ENCODE results near the gene SRGAP3. TPM values are rescaled to one million over a fixed set of nuclear protein-coding genes. Genes with fewer than 3 reads are reported as not detected.

The SRGAP3 gene
- total and polyA plus RNA-seq, 10 of the 15 experiments (the other 5 are each of a cell fraction or from before 2014, with no cell fraction given): 0.32 to 1.7 (median 0.99) TPM

DNA sequence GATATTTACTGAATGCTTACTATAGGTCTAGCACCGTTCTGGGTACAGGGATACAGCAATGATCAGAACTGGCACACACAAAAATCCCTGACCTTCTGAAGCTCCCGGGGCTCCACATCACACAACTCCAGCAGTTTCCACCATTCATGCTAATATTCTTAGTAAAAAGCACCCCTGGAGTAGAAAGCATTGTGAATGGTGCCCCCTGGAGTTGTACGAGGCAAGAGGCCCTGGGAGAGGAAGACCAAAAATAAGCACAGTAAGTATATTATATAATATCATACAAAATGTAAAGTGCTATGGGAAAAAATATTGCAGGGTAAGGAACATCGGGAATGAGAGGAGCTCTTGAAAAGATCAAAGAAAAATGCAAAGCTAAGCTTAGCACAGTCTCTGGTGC lies 790 bp upstream of the SRGAP3 start:
- 34% methylated on average over 4 of the region's 4 CpGs for WGBS (ENCODE audit: insufficient coverage, insufficient replicate concordance, low lambda C conversion rate, missing lambda C conversion rate)
- ChIA-PET RAD21 (ENCODE audit: unreplicated experiment) (no interaction called here), POLR2A (no interaction called here), CTCF (interaction anchor here (0.7 to 2.4 kb wide), 10 partner anchors 25 to 481 kb away, joined by 3 to 7 read pairs (median 4); partner anchors contain the start of gene OXTR), SMC1A (ENCODE audit: uncharacterized antibody, unreplicated experiment) (interaction anchor here (1.0 to 1.6 kb wide), 3 partner anchors 50 to 263 kb away, joined by 3 to 5 read pairs (median 4); no protein-coding TSS in a partner anchor)
- Histone ChIP-seq H3K4me2 (ENCODE audit: control insufficient read depth, insufficient read depth) (no peak overlapping the region), H3K9me3 (replicated peaks; ENCODE audit: control insufficient read depth, insufficient read depth, low read length) (no peaks in the 10 kb centered on the region; the same call in 2 of the 3 replicates), H3K27me3 (replicated peaks in 1 of 2; ENCODE audit: control insufficient read depth in 2 of 2, insufficient read depth in 2 of 2, low read length in 1 of 2) (no peaks in the 10 kb centered on the region), H3K36me3 (ENCODE audit: control insufficient read depth in 2 of 2, insufficient read depth in 2 of 2, low read length in 1 of 2) (no peaks in the 10 kb centered on the region), H3K4me1 (ENCODE audit: control insufficient read depth, insufficient read depth, low read length) (no peaks in the 10 kb centered on the region), H3K79me2 (ENCODE audit: control insufficient read depth, insufficient read depth, low read length) (no peaks in the 10 kb centered on the region), H3K9ac (ENCODE audit: control insufficient read depth, insufficient read depth, low read length) (no peak overlapping the region), H2AFZ (ENCODE audit: control insufficient read depth, low read depth, low read length) (no peak overlapping the region; the same call in 1 of the 2 replicates), H3K27ac (ENCODE audit: control insufficient read depth, insufficient read depth) (no peak overlapping the region), H4K20me1 (ENCODE audit: control insufficient read depth, insufficient read depth) (no peaks in the 10 kb centered on the region), H3K4me3 (peak overlapping the region; percentile 54; the same call in 1 of the 2 replicates)
- no peak for FAIRE-seq
- in situ Hi-C loops (cut with MboI) (no loop called here), intact Hi-C loops (cut with micrococcal nuclease; ENCODE audit: unreplicated experiment) (no loop called here)
- TF ChIP-seq RAD21 (IDR thresholded peaks at IDR 0.05; ENCODE audit: insufficient read depth, low read depth, low read length) (peak; percentile 42; the same call in 1 of the 2 replicates), GATAD2B (conservative IDR thresholded peaks at IDR 0.05; ENCODE audit: low read depth) (no peak), TCF3 (IDR thresholded peaks at IDR 0.05; ENCODE audit: borderline replicate concordance, insufficient read depth, low read depth, low read length) (no peak), BCL11A (IDR thresholded peaks at IDR 0.05; ENCODE audit: low read depth, low read length) (no peak), JUND (IDR thresholded peaks at IDR 0.05; ENCODE audit: low read depth, low read length) (no peak), CTCF (IDR thresholded peaks at IDR 0.05 in 2 of 3, conservative IDR thresholded peaks at IDR 0.05 in 1 of 3; ENCODE audit: control insufficient read depth in 2 of 3, extremely low read depth in 1 of 3, insufficient read depth in 1 of 3, low read depth in 3 of 3, low read length in 3 of 3) (peak in 2 of 3 experiments; percentile 3 to 12; a peak in 1 of 6 replicates), NBN (IDR thresholded peaks at IDR 0.05) (no peak)
- TF ChIP-seq, protein P1, sequence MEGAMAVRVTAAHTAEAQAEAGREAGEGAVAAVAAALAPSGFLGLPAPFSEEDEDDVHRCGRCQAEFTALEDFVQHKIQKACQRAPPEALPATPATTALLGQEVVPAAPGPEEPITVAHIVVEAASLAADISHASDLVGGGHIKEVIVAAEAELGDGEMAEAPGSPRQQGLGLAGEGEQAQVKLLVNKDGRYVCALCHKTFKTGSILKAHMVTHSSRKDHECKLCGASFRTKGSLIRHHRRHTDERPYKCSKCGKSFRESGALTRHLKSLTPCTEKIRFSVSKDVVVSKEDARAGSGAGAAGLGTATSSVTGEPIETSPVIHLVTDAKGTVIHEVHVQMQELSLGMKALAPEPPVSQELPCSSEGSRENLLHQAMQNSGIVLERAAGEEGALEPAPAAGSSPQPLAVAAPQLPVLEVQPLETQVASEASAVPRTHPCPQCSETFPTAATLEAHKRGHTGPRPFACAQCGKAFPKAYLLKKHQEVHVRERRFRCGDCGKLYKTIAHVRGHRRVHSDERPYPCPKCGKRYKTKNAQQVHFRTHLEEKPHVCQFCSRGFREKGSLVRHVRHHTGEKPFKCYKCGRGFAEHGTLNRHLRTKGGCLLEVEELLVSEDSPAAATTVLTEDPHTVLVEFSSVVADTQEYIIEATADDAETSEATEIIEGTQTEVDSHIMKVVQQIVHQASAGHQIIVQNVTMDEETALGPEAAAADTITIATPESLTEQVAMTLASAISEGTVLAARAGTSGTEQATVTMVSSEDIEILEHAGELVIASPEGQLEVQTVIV (IDR thresholded peaks at IDR 0.05; ENCODE audit: borderline replicate concordance, partially characterized antibody): no peak
- ATAC-seq: no peak
- DNase-seq (ENCODE audit: low read depth, low spot score): no peak
- no TSS peak for BruUV-seq (replicated peaks)
